GM18870 (cell line): ENCODE data around the gene TATDN3.
"Not testable (repeated sequence)": the region's sequence is repeated elsewhere in the genome, so short reads cannot be mapped to it uniquely, and the experiment has no call there.

Experiments
- ATAC-seq: cut with Tn5 transposase; IDR thresholded peaks from one replicate; pipeline ENCODE4 v1.9.1; 2021; ENCODE audit warnings: moderate library complexity; ENCODE audit not compliant: unreplicated experiment

Gene TATDN3

DNA sequence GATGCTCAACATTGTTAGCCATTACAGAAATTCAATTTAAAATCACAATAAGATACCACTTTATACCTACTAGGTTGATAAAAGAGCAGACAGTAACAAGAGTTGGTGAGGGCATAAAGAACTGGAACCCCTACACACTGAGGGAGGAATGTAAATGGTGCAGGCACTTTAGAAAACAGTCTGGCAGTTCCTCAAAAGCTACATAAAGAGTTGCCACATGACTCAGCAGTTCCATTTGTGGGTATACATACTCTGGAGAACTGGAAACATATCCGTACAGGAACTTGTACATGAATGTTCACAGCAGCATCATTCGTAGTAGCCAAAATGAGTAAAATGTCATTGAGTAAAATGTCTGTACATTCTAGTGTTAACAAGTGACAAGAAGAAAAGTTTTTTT, 17.1 kb upstream of the TATDN3 start:
- no peak for ATAC-seq

GRCh38 chr1:212775241-212775640, 16.5 kb upstream of the TATDN3 start:
- ATAC-seq = no peak

DNA sequence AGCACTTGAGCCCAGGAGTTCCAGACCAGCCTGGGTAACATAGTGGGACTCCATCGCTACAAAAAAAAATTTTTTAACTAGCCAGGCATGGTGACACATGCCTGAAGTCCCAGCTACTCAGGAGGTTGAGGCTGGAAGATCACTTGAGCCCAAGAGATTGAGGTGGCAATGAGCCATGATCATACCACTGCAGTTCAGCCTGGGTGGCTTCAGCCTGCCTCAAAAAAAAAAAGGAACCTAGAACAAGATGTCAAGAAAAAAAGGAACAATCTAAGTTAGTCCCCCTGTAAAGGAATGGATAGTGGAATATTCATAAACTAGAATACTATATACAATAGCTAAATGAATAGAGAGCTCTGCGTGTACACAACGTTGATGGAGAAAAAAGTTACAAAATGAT, 14.5 kb upstream of the TATDN3 start:
- ATAC-seq = no peak

GRCh38 chr1:212779086-212779485, 12.6 kb upstream of the TATDN3 start:
- ATAC-seq = not testable (repeated sequence)

DNA sequence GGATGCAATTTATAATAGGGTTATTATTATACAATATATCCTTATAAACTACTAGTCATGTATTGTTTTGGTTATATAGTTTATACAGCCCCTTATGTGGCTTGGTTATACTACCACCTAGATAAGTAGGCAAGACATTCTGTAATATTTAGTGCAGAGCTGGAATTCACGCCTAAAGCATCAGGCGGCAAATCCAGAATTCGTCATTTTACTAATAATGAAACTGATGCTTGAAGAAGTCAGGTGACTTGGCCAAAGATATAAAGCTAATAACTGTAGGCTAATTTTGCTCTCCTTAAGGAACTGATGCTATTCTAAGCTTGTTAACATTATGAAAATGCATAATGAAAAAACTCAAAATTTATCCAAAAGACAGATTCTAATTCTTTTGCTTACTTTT, 10.9 kb upstream of the TATDN3 start:
- no peak for ATAC-seq

DNA sequence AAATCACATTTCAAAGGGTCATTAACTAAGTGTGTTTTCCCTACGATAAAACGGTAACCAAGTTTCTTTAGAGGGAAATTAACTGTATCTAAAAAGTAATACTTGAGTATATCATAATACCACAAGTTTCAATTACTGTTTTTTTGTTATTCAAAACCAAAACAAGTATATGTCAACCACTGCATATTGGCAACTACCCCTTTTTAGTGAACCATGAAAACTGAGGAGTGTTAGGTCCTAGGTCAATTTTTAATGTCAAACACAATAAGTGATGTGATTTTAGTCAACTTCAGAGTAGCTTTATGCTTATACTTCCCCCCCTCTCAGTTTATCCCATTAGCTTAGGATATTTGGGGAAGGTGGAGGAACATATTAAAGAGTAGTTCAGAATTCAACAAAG, 10.5 kb upstream of the TATDN3 start:
- no peak for ATAC-seq

DNA sequence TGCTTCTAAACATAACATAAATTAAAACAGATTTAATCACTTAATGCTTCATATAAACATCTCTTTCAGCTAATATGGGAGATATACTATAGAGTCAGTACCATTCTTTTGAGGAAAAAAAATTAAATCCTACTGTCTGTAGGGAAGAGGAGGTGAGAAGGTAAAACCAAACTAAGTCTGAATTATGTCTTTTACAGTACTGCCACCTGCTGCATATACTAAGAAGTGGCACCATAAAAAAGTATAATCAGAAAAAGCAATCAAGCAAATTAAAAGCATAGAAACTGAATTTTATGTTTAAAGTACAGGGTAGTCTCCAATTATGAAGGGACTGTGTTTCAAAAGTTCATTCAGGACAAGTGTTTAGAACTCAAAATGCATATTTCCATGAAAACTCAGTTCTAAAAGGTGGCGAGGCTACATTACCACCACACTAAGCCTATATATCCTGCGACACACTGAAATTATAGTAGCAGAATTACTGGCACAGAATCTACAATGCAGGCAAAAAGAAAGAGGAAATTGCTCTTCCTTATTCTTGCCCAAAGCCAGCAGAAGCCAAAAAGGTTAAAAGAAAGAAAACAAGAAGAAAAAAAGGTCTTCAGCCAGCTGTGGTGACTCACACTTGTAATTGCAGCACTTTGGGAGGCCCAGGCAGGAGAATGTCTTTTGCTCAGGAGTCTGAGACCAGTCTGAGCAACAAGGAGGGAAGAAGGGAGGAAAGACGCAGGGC, 9.1 kb upstream of the TATDN3 start:
- ATAC-seq = no peak

GRCh38 chr1:212783976-212784375, 7.7 kb upstream of the TATDN3 start:
- ATAC-seq = no peak

GRCh38 chr1:212785871-212786270, 5.8 kb upstream of the TATDN3 start:
- no peak for ATAC-seq

- peak; percentile 23 for ATAC-seq
These were observed 426 bp upstream of the TATDN3 start for GRCh38 chr1:212791261-212791675.

DNA sequence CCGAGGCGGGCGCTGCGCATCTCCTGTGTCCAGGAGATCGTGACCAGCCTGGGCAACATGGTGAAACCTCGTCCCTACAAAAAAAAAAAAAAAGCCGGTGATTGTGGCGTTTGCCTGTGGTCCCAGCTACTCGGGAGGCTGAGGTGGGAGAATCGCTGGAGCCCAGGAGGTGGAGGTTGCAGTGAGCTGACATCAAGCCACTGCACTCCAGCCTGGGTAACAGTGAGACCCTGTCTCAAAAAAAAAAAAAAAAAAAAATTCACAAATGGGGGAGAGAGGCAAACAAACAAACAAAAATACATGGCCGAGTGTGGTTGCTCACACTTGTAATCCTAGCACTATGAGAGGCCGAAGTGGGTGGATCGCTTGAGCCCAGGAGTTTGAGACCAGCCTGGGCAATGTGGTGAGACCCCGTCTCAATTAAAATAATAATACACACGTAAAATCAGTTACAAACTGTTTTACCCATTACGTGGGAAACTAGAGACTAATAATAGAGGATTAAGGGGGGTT, 758 bp downstream of the TATDN3 start:
- ATAC-seq = no peak

DNA sequence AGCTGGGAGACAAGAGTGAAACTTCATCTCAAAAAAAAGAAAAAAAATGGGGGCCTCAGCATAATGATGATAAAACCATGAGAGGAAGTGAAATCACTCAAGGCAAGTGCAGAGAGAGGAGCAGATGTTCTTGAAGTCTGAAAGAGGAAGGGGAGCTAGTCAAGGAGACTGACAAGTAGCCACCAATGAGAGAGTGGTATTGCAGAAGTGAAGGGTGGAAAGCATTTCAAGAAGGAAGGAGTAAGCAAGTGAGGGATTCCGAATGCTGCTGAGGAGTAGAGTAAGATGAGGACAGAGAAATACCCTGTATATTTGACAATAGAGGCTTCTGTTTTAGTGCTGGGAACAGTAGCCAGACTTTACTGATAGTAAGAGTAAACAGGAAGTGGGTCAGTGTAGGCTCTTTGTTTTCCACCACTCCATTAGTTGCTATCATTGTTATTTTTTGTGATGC, 2.9 kb downstream of the TATDN3 start:
- peak; percentile 86 for ATAC-seq

DNA sequence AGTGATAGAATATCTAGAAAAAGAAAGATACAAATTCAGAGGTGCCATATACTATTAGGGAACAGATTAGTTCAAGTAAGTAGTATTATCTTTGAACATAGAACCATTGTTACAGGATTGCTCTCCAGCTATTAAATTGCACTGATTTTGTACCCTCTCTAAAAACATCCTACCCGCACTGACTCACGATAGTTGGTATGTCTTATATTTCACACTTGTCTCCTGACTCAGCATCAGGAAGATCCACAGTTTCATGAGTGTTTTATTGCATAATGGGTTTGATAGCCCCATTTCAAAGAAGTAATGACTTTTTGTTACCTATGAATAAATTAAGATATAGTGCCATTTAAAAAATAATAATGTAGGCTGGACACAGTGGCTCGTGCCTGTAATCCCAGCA, 6.0 kb downstream of the TATDN3 start:
- no peak for ATAC-seq

DNA sequence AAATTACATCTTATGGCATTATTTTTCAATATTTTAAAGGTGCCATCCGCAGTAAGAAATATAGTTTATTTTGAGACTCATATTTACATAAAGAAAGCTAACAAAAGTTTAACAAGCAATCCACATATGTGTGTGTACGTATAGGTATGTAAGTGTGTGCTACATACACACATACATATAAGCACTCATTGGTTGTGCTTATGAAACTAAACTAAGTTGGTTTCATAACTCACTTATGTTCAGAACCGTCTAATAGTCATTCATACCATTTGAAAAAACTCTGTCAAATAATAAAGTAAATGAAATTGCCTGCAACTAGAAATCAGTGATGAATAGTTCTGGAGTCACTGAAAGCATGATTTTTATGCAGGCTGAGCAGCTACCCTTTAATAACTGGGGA, 14.1 kb downstream of the TATDN3 start:
- no peak for ATAC-seq

DNA sequence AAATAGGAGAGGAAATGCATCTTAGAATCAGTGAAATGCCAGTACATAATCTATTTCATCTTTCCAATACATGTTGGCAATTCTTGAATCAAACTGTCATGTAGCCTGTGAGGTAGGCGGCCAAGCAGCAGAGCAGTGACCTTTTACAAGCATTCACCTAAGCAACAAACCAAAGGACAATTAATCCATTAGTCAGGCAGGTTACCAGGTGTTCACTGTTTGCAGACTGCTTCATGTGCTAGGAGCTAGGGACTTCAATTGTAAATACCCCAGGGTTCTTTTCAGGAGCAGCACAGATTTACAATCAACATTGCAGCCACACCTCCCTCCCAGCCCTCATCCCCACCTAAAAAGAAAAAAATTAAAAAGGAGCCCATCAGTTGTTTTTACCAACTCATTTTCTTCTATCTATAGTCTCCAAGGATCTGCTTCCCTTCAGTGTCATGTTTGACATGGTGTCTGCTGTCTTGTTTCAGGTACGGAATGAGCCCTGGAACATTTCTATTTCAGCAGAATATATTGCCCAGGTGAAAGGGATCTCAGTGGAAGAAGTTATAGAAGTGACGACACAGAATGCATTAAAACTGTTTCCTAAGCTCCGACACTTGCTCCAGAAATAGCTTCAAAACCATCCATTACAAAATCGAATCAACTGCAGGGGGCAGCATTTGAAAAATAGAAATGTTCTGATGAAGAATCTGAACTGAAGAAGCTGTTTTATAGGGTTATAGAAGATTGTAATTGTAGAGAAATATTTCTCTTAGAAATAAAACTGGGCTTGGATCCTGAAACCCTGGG, 23.0 kb downstream of the TATDN3 start:
- no peak for ATAC-seq

- ATAC-seq = no peak
These were observed 25.0 kb downstream of the TATDN3 start for GRCh38 chr1:212816567-212817278.

GRCh38 chr1:212819726-212820125, 28.0 kb downstream of the TATDN3 start:
- ATAC-seq = peak; percentile 60

GRCh38 chr1:212820969-212821368, 29.3 kb downstream of the TATDN3 start:
- no peak for ATAC-seq

DNA sequence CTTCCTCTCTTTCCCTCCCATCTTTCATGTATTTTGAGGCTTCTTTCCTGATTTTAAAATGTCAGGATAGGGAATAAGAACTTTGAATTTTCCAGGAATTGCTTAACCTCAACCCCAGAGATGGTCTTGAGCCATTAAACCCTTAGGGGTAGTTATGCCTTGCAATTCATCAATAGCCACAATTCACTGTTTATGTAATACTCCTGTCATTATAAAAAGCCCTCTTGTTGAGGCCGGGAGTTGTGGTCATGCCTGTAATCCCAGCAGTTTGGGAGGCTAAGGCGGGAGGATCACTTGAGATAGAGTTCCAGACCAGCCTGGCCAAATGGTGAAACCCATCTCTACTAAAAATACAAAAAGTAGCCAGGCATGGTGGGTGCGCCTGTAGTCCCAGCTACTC, 31.3 kb downstream of the TATDN3 start:
- ATAC-seq = no peak

- no peak for ATAC-seq
These were observed 32.5 kb downstream of the TATDN3 start for GRCh38 chr1:212824201-212824600.

DNA sequence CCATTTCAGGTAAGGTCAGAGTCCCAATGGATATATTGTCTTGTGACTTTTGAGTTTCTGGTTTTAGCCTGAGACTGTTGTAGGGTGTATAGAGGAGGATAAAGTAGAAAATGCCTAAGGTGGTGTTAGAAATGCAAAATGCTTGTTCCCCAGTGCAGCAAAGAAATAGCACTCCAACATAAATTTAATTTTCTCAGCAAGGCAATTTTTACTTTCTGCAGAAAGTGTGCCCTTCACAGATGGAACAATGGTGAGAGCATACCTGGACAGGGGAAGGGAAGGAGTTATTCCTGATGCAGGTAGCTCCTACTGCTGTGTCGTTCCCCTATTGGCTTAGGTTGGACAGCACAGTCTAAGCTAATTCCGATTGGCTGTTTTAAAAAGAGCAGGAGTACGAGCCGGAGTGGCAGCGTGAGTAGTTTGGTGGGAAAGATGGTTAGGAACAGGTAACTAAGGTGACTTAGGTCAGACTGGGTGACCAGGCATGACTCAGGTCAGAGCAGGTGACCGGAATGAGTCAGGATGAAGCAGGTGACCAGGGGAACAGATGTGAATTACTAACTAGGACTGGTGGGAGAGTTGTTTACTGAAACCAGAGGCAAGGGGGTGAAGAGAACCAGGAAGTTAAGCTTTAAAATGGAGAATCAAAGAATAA, 34.2 kb downstream of the TATDN3 start:
- ATAC-seq = no peak
